ENCODE results near the gene SAC3D1.

Gene SAC3D1

GRCh38 chr11:65027213-65028067 is 13.6 kb upstream of the SAC3D1 start, which contains the start of gene SNX15:
Gene SNX15, plus strand, starts transcription at chr11:65027439. Its CDS starts 99 bp downstream, at chr11:65027538.
- peak; percentile 92 for DNase-seq

DNA sequence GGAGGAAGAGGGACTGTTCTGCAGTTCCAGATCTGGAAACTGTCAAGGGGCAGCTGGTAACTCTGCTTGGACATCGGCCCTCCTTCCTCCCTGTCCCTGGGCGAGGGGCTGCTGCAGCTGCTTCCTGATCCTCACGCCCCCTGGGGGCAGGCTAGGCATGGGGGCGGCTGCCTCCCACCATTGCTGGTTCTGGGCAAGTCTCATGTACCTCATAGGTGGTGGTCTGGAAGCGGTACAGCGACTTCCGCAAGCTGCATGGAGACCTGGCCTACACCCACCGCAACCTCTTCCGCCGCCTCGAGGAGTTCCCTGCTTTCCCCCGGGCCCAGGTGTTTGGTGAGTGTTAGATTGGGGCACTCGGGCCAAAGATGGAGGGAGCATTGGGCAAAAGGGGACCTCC is 8.8 kb upstream of the SAC3D1 start:
- DNase-seq: no peak

DNA sequence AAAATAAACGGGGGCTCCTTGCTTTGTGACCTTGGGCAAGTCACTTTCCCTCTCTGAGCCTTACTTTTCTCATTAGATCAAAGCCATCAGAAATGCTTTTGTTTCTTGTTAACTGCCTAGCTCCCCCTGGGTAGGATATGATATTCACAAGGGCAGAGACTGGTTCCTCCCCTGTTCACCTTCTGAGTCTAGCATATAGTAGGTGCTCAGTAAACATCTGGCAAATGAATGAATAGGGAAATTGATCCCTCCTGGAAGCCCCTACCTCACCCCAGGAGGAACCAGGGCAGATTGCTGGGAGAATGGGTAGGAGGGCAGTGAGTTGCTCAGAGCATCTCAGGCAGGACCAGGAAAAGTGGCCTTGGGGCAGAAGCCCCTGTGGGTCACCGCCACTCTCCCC is 6.6 kb upstream of the SAC3D1 start:
- no peak for DNase-seq

DNA sequence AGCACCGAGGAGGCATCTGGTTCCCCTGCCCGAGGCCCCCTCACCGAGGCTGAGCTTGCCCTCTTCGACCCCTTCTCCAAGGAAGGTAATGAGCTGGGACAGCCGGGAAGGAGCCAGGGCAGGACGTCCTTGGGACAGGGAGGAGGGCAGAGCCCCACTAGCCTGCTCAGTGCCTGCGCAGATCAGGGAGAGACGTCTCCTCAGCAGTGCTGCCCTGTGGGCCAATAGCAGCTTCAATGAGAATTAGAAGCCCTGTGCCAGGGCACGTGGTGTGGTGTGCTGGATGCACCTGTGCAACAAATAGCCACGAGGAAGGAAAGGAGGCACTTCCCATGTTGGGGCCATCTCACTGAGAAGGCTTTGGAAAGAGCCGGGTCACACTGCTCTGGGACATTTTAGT is 5.4 kb upstream of the SAC3D1 start:
- DNase-seq: no peak

- DNase-seq: no peak
These were observed 4.1 kb upstream of the SAC3D1 start for GRCh38 chr11:65036931-65037330.

DNA sequence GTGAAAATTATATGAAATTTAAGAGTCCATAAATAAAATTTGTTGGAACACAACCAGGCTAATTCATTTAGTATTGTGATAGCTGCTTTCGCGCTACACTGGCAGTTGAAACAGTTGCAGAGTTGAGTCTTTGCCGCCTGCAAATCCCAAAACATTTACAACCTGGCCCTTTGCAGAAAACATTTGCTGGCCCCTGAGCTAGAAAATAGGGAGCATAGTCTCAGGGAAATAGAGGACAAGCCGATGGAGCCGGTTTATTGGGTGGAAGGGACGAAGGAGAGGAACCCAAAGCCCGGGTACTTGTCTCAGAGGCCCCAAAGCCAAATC is 527 bp upstream of the SAC3D1 start:
- DNase-seq: no peak

GRCh38 chr11:65042891-65043290 is 1.9 kb downstream of the SAC3D1 start:
- DNase-seq: no peak

GRCh38 chr11:65043881-65044501 is 3.0 kb downstream of the SAC3D1 start:
- DNase-seq: no peak

GRCh38 chr11:65045061-65045460 is 4.1 kb downstream of the SAC3D1 start:
- no peak for DNase-seq

GRCh38 chr11:65045728-65046127 is 4.7 kb downstream of the SAC3D1 start:
- DNase-seq: no peak

GRCh38 chr11:65047581-65048422 is 6.8 kb downstream of the SAC3D1 start:
- DNase-seq: no peak

GRCh38 chr11:65051398-65051858 is 10.4 kb downstream of the SAC3D1 start:
- no peak for DNase-seq

DNA sequence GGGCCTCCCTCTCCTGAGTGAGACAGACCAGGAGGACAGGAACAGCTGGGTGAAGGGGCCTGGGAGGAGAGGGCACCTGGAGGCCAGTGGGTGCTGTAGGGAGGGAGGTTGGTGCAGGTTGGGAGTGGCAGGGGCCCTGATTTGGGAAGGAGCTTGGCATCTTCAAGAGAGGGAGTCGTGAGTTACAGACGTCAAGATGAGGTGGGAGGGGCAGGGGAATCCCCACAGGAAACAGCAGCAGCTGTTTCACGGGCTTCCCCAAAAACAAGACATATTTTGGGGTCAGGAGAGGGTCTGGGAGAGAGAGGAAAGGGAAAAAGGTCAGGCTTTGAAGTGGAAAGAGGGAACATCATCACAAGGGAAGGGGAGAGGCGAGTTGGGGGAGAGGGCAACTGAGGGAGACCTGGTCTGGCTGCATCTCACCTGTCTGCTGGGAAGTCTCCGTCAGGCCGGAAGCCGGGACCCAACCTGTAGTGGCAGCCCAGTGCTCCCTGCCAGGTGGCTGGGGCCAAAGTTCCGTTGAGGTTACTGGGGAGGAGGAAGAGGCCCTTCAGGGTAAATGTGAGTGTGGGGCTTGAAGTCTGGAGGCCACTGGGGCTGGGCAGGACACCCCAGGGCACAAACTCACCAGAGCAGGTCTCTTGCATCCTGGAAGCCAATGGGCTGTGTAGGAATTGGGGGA is 13.0 kb downstream of the SAC3D1 start:
- DNase-seq: no peak

DNA sequence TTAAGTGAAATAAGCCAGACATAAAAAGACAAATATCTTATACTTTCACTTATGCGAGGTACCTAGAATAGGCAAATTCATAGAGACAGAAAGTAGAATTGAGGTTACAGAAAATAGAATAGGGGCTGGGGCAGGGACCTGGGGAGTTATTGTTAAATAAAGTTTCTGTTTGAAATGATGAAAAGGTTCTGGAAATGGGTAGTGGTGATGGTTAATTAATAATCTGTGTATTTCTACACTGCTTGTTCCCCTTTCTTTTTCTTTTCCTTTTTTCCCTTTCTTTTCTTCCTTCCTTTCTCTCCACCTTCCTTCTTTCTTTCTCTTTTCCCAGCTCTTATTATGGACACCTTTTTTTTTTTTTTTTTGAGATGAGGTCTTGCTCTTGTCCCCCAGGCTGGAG is 14.5 kb downstream of the SAC3D1 start:
- no peak for DNase-seq

DNA sequence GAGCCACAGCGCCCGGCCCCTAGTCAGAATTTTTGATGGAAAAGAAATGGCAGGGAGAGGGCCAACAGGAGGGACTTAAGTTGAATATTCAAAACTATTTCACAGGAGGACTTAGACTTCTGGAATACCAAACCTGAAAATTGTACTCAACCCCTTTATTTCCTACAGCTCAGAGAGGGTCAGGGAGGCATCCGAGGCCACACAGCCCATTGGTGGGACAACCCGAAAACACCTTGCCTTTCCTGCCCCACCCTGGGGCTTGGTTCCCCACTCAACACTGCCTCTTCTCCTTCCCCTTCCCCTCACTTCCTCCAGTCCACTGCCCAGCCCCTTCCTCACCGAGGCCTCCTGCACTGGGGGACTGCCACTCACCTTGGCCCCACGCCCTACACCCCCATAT is 16.0 kb downstream of the SAC3D1 start:
- no peak for DNase-seq

DNA sequence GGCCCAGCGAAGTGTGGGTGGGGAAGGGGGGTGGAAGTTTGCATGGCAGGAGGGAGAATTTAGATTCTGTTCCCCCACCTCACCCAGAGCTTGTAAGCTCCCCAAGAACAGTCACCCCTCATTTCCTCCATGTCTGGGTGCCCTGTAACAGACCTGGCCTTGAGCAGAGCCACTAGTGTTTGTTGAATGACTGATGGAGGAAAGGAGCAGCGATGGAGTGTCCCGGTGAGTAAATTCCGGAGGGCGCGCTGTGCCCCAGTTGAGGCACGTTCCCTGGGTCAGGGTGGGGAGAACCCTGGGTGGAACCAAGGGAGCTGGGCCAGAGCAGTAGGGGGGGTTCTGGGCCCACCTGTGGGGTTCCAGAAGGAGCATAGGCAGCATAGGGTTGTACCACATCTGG is 16.5 kb downstream of the SAC3D1 start:
- no peak for DNase-seq

- DNase-seq: no peak
These were observed 17.0 kb downstream of the SAC3D1 start for GRCh38 chr11:65058012-65058411.

- no peak for DNase-seq
These were observed 17.5 kb downstream of the SAC3D1 start, which contains the start of gene NAALADL1 for GRCh38 chr11:65058419-65059054. Gene NAALADL1, minus strand, starts transcription at chr11:65058553. Its CDS starts 32 bp downstream, at chr11:65058521.

- no peak for DNase-seq
These were observed 18.5 kb downstream of the SAC3D1 start for GRCh38 chr11:65059523-65059922.

DNA sequence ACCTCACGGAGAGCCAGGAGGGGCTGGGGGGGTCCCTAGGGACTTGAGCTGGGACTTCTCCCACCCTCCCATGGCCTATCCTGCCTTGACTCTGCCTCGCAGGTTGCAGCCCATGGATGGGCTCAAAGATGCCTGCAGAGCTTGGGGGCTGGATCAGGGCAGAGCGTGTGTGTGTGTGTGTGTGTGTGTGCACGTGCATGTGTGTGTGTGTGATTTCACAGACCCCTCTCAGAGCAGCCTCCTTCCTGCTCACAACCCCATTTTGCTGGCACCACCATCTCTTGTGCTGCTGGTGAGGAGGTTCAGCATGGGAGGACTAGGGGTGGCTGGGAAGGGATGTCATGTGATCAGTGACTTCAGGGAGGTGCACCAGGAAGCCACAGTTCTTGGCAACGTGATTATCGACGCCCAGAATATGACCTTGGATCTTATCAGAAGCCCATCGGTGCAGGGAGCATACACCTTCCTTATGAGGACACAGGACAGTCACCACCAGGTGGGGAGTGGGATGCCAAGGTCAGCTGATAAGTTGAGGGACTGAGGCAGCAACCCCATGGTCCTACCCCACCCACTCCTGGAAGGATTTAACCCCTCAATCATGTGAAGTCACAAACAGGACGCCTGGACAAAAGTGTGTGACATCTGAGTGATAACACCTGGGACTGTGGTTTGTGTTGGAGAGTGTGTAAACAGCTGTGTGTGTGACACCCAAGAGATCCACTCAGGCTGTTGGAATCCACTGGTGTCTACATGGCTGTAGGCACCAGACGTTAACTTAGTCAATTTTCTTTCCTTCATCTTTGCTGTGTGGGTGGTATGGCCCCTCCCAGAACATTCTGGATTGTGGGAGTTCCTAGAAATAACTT is 19.2 kb downstream of the SAC3D1 start:
- DNase-seq: no peak

GRCh38 chr11:65060913-65061408 is 20.0 kb downstream of the SAC3D1 start:
- DNase-seq: no peak
